Esophagus (tissue), 2 donors: ENCODE results near the gene CBX8. TPM values are rescaled to one million over a fixed set of nuclear protein-coding genes. Genes with fewer than 3 reads are reported as not detected.

Experiments
- H3K27ac ChIP-seq, 2 donors: one replicate each; pipeline ENCODE4 v1.5.1; 2013; ENCODE audit warnings: low read depth in 2 of 2, mild to moderate bottlenecking in 2 of 2, inconsistent platforms in 1 of 2, low read length in 1 of 2, moderate library complexity in 1 of 2
- H3K27me3 ChIP-seq, 2 donors: one replicate each; pipeline ENCODE4 v1.6.1; 2013; ENCODE audit warnings: low read length in 2 of 2, control low read depth in 1 of 2, mild to moderate bottlenecking in 1 of 2; ENCODE audit not compliant: insufficient read depth in 2 of 2, control insufficient read depth in 1 of 2
- H3K36me3 ChIP-seq, 2 donors: one replicate each; pipeline ENCODE4 v1.6.1; 2013; ENCODE audit warnings: low read length in 1 of 2; ENCODE audit not compliant: control insufficient read depth in 2 of 2, insufficient read depth in 2 of 2
- H3K4me1 ChIP-seq, 2 donors: one replicate each; pipeline ENCODE4 v1.6.1; 2013; ENCODE audit warnings: low read length in 1 of 2; ENCODE audit not compliant: control insufficient read depth in 2 of 2, insufficient read depth in 2 of 2
- H3K4me3 ChIP-seq, 2 donors: one replicate each; pipeline ENCODE4 v1.5.1; 2013; ENCODE audit warnings: low read length in 2 of 2, mild to moderate bottlenecking in 2 of 2, low read depth in 1 of 2, moderate library complexity in 1 of 2
- H3K9me3 ChIP-seq, 2 donors: one replicate each; pipeline ENCODE4 v1.6.1; 2013; ENCODE audit warnings: mild to moderate bottlenecking in 2 of 2, low read depth in 1 of 2, low read length in 1 of 2, moderate library complexity in 1 of 2; ENCODE audit not compliant: control insufficient read depth in 2 of 2, insufficient read depth in 1 of 2
- WGBS, 2 donors: extraction: QIAGEN DNeasy Blood & Tissue Kit; methylation state at CpG; one replicate each; pipeline ENCODE4 v1.1.7; 2013; 5-methylcytosine and 5-hydroxymethylcytosine counted together
- polyA plus RNA-seq, 2 donors: library from polyadenylated mRNA; stranded (reverse); fragments of 200-250 nt; gene quantifications; one replicate each; pipeline ENCODE4 v1.2.3, GENCODE V29; 2013
- donor health status: healthy with polysubstance abuse.
- donor health status: Bipolar disorder and iron deficiency.

Gene CBX8
- polyA plus RNA-seq, 2 donors = 2.2 to 3.2 TPM

- no peak overlapping the region for H3K4me3 ChIP-seq
- no peaks in the 10 kb centered on the region for H3K4me1 ChIP-seq
- WGBS, 2 donors = 94 to 96% methylated on average over 4 of the region's 4 CpGs
- H3K36me3 ChIP-seq = no peaks in the 10 kb centered on the region
- no peaks in the 10 kb centered on the region for H3K9me3 ChIP-seq
- H3K27ac ChIP-seq = no peak overlapping the region
- peaks cover 0 to 5% of the 10 kb centered on the region in 2 donors for H3K27me3 ChIP-seq
Measured at GRCh38 chr17:79820959-79821330, 24.1 kb upstream of the CBX8 start.

GRCh38 chr17:79819534-79820276 is 22.8 kb upstream of the CBX8 start:
- WGBS, 2 donors = 93 to 94% methylated on average over 13 of the region's 13 CpGs
- Histone ChIP-seq H3K36me3 (no peaks in the 10 kb centered on the region), H3K27me3 (peaks cover 0 to 15% of the 10 kb centered on the region in 2 donors), H3K4me1 (peaks cover 4 to 9% of the 10 kb centered on the region in 2 donors), H3K9me3 (no peaks in the 10 kb centered on the region), H3K4me3 (no peak overlapping the region), H3K27ac (no peak overlapping the region)

GRCh38 chr17:79819085-79819484 is 22.2 kb upstream of the CBX8 start:
- H3K36me3 ChIP-seq = no peaks in the 10 kb centered on the region
- H3K4me1 ChIP-seq = peaks cover 9 to 15% of the 10 kb centered on the region in 2 donors
- no peaks in the 10 kb centered on the region for H3K9me3 ChIP-seq
- H3K4me3 ChIP-seq = no peak overlapping the region
- no peak overlapping the region for H3K27ac ChIP-seq
- 71 to 73% methylated on average over 5 of the region's 5 CpGs for whole genome bisulfite sequencing, 2 donors
- H3K27me3 ChIP-seq = peaks cover 0 to 20% of the 10 kb centered on the region in 2 donors

- Histone ChIP-seq H3K36me3 (no peaks in the 10 kb centered on the region), H3K4me3 (no peak overlapping the region), H3K27me3 (peaks cover 0 to 26% of the 10 kb centered on the region in 2 donors), H3K4me1 (peaks cover 9 to 16% of the 10 kb centered on the region in 2 donors), H3K9me3 (no peaks in the 10 kb centered on the region), H3K27ac (no peak overlapping the region)
- WGBS, 2 donors = 92 to 94% methylated on average over 12 of the region's 12 CpGs
Measured at GRCh38 chr17:79818026-79818758, 21.3 kb upstream of the CBX8 start.

GRCh38 chr17:79815836-79816461 is 19.1 kb upstream of the CBX8 start:
- Histone ChIP-seq H3K27me3 (peaks cover 0 to 47% of the 10 kb centered on the region in 2 donors), H3K4me3 (peak overlapping the region in 1 of 2 donors; percentile 28), H3K36me3 (no peaks in the 10 kb centered on the region), H3K9me3 (no peaks in the 10 kb centered on the region), H3K4me1 (peaks cover 9 to 21% of the 10 kb centered on the region in 2 donors), H3K27ac (no peak overlapping the region)
- WGBS, 2 donors = 49 to 54% methylated on average over 26 to 41 of the region's 41 CpGs

- WGBS, 2 donors = 4 to 7% methylated on average over 83 to 96 of the region's 96 CpGs
- Histone ChIP-seq H3K4me1 (peaks cover 9 to 24% of the 10 kb centered on the region in 2 donors), H3K4me3 (peak overlapping the region; percentile 28 to 33), H3K27me3 (peaks cover 0 to 54% of the 10 kb centered on the region in 2 donors), H3K36me3 (no peaks in the 10 kb centered on the region), H3K9me3 (no peaks in the 10 kb centered on the region), H3K27ac (peak overlapping the region in 1 of 2 donors; percentile 60)
Measured at GRCh38 chr17:79814974-79815835, 18.3 kb upstream of the CBX8 start.

- peak overlapping the region; percentile 28 to 33 for H3K4me3 ChIP-seq
- no peaks in the 10 kb centered on the region for H3K36me3 ChIP-seq
- 14 to 17% methylated on average over 38 to 43 of the region's 43 CpGs for WGBS, 2 donors
- peaks cover 0 to 60% of the 10 kb centered on the region in 2 donors for H3K27me3 ChIP-seq
- H3K4me1 ChIP-seq = peaks cover 9 to 24% of the 10 kb centered on the region in 2 donors
- peak overlapping the region in 1 of 2 donors; percentile 60 for H3K27ac ChIP-seq
- no peaks in the 10 kb centered on the region for H3K9me3 ChIP-seq
Measured at GRCh38 chr17:79814127-79814973, 17.5 kb upstream of the CBX8 start.

GRCh38 chr17:79813297-79814126 is 16.6 kb upstream of the CBX8 start:
- peaks cover 9 to 25% of the 10 kb centered on the region in 2 donors for H3K4me1 ChIP-seq
- no peaks in the 10 kb centered on the region for H3K9me3 ChIP-seq
- H3K36me3 ChIP-seq = no peaks in the 10 kb centered on the region
- peak overlapping the region in 1 of 2 donors; percentile 50 for H3K4me3 ChIP-seq
- H3K27ac ChIP-seq = no peak overlapping the region
- 2 to 3% methylated on average over 24 to 88 of the region's 89 CpGs for WGBS, 2 donors
- H3K27me3 ChIP-seq = peaks cover 0 to 64% of the 10 kb centered on the region in 2 donors
